Colonic mucosa (tissue), 4 donors: ENCODE measurements around the gene CIPC. TPM values are rescaled to one million over a fixed set of nuclear protein-coding genes. Genes with fewer than 3 reads are reported as not detected.

ENCODE experiments used
- DNase-seq: peaks from one replicate; pipeline ENCODE4 v3.0.0-alpha.2; 2020
- H3K27ac ChIP-seq: fragments of 200-600 bp; one replicate; pipeline ENCODE4 v1.8.0; 2021
- H3K27me3 ChIP-seq: fragments of 200-600 bp; one replicate; pipeline ENCODE4 v1.8.0; 2021
- H3K36me3 ChIP-seq: fragments of 200-600 bp; one replicate; pipeline ENCODE4 v1.8.0; 2021
- H3K4me1 ChIP-seq: fragments of 200-600 bp; one replicate; pipeline ENCODE4 v1.8.0; 2021; ENCODE audit warnings: mild to moderate bottlenecking
- H3K4me3 ChIP-seq: fragments of 200-600 bp; one replicate; pipeline ENCODE4 v1.8.0; 2021
- H3K9ac ChIP-seq, 2 donors: one replicate each; pipeline ENCODE4 v1.7.0; 2013; ENCODE audit warnings: control low read depth in 2 of 2, low read depth in 2 of 2, low read length in 2 of 2
- H3K9me3 ChIP-seq: fragments of 200-600 bp; one replicate; pipeline ENCODE4 v1.8.0; 2021
- CTCF ChIP-seq: fragments of 200-600 bp; IDR thresholded peaks from one replicate; pipeline ENCODE4 v1.8.0; 2022; ENCODE audit warnings: antibody characterized with exemption, mild to moderate bottlenecking
- intact Hi-C: fragments of 100-400 bp; cut with DNase I; formaldehyde crosslinking; loops from one replicate; pipeline ENCODE4 v1.14.1; 2022
- total RNA-seq, 2 donors: library from RNA; stranded (reverse); fragmentation: NEBNext Ultra II Directional in 1 of 2; extraction: Animal tissue kit (Norgen Biotek cat#: 25700) in 1 of 2; gene quantifications; one replicate each; pipeline ENCODE4 v1.2.1, GENCODE V29; 2021
- donor health status: healthy.
- donor health status: DM: no; HTN: no; CAD: no.
- donor health status: DM: no; HTN: no; CAD: no.

Gene CIPC
- total RNA-seq, 2 donors from 2014 or later = 18.2 to 38.4 TPM

DNA sequence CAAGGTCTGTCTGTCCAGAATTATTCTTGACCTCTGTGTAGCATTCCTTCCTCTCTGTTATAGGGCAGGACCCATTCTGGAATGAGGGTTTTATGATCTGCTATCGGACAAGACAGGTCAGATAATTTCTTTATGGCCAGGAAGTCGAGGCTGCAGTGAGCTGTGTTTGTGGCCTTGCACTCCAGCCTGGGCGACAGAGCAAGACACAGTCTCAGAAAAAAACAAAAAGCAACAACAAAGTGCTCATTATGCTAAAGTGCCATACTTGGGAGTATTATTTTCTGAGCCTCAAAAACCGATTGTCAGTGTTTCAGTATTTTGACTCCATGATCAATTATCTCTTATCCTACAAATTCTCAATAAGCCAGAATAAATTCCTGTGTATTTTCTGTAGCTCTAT, 4.1 kb downstream of the CIPC start:
- no peak for TF ChIP-seq CTCF
- H3K27ac ChIP-seq = peak overlapping the region; percentile 98
- peaks cover 14% of the 10 kb centered on the region for H3K4me1 ChIP-seq
- peak; percentile 26 for DNase-seq
- H3K9ac ChIP-seq = peak overlapping the region in 1 of 2 donors; percentile 6
- no peak overlapping the region for H3K4me3 ChIP-seq
- intact Hi-C loops = no loop called here
- H3K9me3 ChIP-seq = no peaks in the 10 kb centered on the region
- H3K36me3 ChIP-seq = no peaks in the 10 kb centered on the region
- no peaks in the 10 kb centered on the region for H3K27me3 ChIP-seq

DNA sequence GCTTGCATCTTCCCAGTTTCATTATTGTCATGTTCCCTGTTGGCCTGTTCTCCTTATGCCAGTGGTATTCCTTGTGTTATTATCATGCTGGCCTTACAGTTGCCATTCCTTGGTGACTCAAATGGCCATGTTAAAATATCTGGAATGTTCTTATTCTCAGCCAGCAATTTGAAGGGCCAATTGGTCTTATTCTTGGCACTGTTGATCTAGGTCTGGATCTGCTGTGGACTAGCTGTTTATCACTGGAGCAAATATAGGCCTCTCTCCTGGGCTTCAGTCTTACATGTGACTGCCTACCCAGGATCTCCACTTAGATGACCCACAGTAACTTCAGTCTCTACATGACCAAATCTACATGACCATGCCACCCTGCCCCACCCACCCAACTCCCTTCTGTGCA, 5.4 kb downstream of the CIPC start:
- DNase-seq = no peak
- Histone ChIP-seq H3K36me3 (no peaks in the 10 kb centered on the region), H3K27ac (no peak overlapping the region), H3K27me3 (no peaks in the 10 kb centered on the region), H3K9me3 (no peaks in the 10 kb centered on the region), H3K4me3 (no peak overlapping the region), H3K9ac (no peak overlapping the region), H3K4me1 (peaks cover 14% of the 10 kb centered on the region)
- intact Hi-C loops = no loop called here
- TF ChIP-seq CTCF = no peak

DNA sequence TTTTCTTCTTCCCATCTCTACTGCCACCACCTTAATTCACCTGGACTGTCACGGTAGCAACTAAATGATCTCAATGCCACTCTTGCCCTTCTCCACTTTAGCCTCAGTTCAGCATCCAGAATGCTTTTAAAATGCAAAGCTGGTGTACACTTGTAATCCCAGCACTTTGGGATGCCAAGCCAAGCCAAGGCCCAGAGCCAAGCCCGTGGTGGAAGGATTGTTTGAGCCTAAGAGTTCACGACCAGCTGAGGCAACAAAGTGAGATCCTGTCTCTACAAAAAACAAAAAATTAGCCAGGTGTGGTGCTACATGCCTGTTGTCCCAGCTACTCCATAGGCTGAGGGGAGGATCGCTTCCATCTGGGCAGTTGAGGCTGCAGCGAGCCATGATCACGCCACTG, 5.9 kb downstream of the CIPC start:
- intact Hi-C loops = no loop called here
- TF ChIP-seq CTCF = no peak
- no peak for DNase-seq
- H3K9ac ChIP-seq = no peak overlapping the region
- no peaks in the 10 kb centered on the region for H3K27me3 ChIP-seq
- no peak overlapping the region for H3K27ac ChIP-seq
- H3K36me3 ChIP-seq = no peaks in the 10 kb centered on the region
- no peaks in the 10 kb centered on the region for H3K9me3 ChIP-seq
- H3K4me3 ChIP-seq = no peak overlapping the region
- peaks cover 14% of the 10 kb centered on the region for H3K4me1 ChIP-seq

GRCh38 chr14:77104393-77104792, 6.3 kb downstream of the CIPC start:
- Histone ChIP-seq H3K27me3 (no peaks in the 10 kb centered on the region), H3K4me3 (no peak overlapping the region), H3K27ac (no peak overlapping the region), H3K9me3 (no peaks in the 10 kb centered on the region), H3K9ac (no peak overlapping the region), H3K36me3 (no peaks in the 10 kb centered on the region), H3K4me1 (peaks cover 14% of the 10 kb centered on the region)
- no peak for DNase-seq
- no peak for TF ChIP-seq CTCF
- intact Hi-C loops = no loop called here

DNA sequence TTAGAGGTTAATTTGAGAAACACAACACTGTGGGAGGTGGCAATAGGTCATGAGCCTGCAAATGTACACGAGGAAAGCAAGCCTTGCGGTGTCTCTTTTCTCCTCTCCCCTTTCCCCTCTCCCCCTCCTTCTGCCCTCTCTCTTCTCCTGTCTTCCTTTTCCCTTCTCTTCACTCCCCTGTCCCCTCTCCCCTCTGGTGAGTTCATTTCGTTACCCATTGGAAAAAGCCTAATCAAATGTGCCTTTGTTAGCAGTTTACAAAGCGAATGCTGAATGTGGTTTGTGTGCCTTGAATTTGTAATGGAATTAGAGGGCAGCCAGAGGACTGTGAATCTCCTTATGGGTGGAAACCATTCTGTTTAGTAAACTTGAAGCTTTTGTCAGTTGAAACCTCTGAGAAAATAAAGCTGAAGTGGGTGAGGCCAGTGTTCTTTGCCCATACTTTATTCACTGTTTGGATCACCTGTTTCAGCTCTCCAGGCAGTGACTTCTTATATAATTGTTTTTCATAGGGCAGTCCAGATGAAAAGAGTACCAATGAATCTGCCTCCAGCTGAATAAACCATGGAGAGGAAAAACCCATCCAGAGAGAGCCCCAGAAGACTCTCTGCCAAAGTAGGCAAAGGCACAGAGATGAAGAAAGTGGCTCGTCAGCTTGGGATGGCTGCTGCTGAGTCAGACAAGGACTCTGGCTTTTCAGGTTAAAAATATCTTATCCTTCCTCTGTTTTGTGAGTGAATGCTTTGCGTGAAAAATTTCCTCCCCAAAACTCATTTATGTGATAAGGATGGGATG, 7.3 kb downstream of the CIPC start:
- H3K4me1 ChIP-seq = peaks cover 6% of the 10 kb centered on the region
- DNase-seq = no peak
- H3K9ac ChIP-seq = no peak overlapping the region
- H3K27ac ChIP-seq = no peak overlapping the region
- no peak overlapping the region for H3K4me3 ChIP-seq
- H3K36me3 ChIP-seq = no peaks in the 10 kb centered on the region
- intact Hi-C loops = no loop called here
- no peaks in the 10 kb centered on the region for H3K27me3 ChIP-seq
- H3K9me3 ChIP-seq = no peaks in the 10 kb centered on the region
- no peak for TF ChIP-seq CTCF
